DMS 273 (cell line): Measurements from ENCODE around the gene SPATA16.
A peak's percentile ranks its signal among the peaks of the same experiment; 100 is the strongest.

ENCODE experiments used
- DNase-seq: peaks from one replicate; lab custom pipeline; 2025; ENCODE audit not compliant: unreplicated experiment; lab: John Stamatoyannopoulos, UW

The SPATA16 gene

DNA sequence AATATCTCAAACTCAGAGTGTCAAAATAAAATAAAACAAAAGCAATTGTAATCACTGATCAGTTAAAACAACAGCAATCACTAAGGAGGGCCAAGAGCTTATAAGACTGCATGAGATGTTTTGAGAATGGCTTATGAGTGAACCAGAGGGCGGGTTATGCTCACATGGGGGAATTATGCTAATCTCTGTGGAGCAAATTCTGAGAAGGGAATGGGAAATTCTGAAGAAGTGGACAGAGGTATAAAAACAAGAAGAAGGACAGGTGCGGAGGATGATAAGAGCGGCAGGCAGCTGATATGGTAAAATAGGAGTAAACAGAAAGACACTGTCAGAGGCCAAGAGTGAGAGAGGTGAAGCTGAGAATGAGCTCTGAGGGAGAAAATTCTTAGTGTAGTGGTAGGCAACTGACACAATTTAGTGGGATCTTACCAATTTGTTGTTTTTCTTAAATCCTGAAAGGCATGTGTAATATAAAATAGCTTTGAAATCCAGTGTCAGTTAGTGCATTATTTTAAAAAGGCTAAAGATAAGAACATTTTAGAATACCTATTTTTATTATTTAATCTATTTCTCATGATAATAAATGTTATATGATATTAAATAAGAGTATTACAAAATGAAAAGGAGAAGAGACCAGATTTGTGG, 133.8 kb downstream of the SPATA16 start:
- DNase-seq = no peak

DNA sequence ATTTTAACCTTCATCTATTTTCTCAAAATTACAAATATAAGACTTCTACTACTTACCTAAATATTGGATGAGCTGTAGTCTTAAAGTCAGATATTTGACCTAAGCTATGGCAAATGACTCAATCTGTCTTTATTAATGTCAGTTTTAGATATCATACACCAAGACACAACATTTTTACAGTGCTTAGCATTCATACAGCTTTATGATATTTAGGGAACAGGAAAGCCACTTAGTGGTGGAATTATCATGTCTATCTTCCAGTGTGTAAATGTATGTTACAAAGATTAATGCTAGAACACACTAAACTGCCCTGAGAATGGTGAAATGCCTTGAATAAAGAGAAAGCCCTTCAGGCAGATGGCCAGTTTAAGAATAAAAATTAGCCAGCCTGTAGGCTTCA, 135.0 kb downstream of the SPATA16 start:
- no peak for DNase-seq

DNA sequence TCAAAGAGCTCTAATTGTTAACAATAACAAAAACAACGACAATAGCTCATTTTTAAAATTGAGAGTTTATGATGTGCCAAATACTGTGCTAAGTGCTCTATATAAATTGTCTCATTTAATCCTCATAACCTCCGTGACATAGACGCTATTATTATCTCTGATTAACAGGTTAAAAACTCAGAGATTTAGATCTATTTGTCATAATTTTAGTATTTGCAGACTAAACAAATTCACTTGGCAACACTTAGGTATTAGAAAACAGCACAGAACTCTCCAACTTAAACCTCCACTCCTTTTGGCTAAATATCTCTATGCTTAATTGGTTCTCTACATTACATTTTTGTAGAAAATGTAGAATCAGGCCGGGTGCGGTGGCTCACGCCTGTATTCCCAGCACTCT, 136.4 kb downstream of the SPATA16 start:
- no peak for DNase-seq

DNA sequence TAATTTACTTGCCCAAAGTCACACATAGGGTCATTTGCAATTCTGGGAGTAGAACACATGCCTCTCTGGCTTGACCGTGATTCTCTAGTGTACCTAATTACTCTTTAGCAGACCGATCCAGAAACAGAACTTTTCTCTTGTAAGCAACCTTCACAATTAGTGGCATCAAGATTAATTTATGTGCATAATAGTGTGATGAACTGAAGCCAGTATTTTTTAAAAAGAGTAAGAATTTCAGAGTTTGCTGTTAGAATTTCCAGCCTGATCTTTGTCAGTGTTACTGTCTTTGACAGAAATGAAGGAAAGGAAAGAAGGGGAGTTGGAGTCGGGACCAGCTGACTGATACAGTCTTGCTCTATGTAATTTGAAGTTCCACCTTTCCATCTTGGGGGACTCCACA, 137.1 kb downstream of the SPATA16 start:
- no peak for DNase-seq

DNA sequence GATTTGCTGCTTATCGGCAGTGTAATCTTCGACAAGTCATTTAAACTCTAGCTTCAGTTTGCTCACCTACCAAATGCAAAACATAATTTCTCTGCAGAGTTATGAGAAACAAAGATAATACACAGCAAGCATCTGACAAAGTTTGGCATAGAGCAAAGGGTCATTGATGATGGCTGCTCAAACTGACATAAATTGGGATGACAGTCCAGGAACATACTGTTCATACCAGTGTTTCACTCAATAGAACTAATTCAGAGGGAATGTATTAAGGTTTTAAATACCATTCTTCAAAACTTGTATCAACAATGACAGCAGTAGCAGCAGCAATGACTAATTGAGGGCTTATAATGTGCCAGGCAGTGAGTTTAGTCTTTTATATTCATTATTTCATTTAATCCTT, 137.6 kb downstream of the SPATA16 start:
- DNase-seq = no peak

DNA sequence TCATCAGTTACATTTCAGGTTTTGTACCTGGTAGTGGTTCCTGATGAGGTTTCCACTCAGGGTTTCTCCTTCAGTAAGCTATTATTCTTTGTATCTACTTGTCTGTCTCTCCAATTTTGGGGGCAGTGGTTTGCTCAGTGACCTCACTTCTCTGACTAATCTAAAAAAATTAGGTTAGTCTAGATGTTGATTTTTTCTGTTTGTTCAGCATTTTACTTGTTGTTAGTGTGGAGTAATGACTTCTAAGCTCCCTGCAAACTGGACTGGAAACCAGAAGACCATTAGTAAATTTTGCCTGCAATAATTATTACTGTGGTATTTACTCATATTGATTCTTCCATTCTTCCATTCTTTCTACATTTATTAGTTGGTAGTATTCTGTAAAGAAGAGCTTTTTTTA, 139.4 kb downstream of the SPATA16 start:
- no peak for DNase-seq

DNA sequence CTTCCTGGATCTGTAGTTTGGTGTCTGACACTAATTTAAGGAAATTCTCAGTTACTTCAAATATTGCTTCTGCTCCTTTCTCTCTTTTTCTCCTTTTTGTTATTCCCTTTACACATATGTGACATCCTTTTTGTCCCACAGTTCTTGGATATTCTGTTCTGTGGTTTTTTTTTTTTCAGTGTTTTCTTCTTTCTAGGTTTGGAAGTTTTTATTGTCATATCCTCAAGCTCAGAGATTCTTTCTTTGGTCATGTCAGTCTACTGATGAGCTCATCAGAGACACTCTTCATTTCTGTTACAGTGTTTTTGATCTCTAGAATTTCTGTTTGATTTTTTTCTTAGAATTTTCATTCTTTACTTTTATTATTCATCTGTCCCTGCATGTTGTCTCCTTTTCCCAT, 140.5 kb downstream of the SPATA16 start:
- no peak for DNase-seq

DNA sequence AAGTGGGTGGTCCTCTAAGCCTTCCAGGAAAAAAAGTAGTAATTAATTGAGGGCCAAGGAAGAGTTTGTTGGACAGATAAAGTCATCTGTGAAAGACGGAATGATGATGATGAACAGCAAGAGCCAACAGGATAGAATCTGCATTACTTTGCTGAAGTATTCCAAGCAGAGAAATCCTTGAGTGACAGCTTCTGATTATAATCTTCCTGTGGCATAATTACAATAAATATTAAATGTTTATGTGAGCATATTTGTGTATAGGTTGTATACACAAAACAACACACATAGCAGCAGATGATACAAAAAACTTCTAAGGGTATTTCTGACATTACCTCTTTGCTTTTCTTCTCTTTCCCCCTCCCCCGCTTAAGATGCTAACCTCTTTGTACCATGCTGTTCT, 147.6 kb downstream of the SPATA16 start:
- DNase-seq = no peak

DNA sequence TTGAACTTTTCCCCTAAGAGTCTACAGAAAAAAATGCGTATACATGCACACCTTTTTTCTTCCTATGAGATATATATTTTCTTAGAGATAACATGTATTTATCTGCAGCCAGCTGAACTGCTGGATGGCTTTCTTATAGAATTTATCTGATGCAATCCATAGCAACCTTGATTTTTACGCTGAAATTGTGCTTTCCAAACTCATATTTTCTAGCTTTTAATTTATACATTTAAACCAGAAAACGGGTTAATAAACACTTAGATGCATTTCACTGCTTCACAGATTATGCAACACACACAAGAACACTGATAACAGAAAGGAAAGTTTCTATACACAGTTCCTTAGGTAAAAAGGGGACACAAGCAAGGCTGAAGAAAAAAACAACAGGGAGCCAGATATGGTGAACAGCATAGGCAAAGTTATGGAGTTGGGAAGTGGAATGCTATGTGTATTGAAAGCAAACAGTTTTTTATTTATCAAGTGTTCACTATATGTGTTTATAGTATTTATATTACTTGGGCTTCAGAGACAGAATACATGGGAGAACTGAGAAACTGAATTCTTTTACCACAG, 149.5 kb downstream of the SPATA16 start:
- DNase-seq = no peak

DNA sequence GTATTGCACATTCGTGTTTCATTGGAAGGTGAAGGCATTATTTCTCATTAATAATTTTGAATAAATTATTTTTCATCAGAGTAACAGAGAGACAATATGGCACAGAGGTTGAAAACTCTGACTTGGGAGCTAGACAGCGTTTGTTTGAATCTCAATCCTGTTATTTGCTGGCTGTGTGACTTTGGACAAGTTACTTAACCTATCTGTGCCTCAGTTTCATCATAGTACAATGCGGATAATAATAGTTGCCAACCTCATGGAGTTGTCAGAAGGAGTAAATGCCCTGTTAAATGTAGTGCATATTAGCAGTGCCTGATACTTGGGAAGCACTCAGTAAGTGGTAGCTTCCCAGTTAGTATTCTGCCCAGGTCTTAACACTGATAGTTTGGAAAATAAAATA, 151.7 kb downstream of the SPATA16 start:
- no peak for DNase-seq

DNA sequence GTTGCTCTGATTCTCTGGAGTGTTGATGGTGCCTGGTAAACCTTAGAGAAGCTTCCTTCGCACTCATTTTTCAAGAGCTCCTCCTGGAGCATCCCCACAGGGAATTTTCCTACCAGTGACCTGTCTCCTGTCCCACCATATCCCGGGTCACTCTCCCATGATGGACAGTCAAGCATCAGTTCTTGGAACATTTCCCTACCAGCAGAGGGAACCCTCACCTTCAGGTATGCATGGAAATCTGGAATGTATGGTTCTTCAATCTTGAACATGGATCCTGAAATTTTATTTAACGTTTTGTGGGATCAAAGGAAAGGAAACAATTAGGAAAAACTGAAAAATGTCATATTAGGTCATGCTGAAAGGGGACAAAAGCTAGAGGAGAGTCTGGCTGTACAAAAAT, 153.8 kb downstream of the SPATA16 start:
- DNase-seq = peak; percentile 43

DNA sequence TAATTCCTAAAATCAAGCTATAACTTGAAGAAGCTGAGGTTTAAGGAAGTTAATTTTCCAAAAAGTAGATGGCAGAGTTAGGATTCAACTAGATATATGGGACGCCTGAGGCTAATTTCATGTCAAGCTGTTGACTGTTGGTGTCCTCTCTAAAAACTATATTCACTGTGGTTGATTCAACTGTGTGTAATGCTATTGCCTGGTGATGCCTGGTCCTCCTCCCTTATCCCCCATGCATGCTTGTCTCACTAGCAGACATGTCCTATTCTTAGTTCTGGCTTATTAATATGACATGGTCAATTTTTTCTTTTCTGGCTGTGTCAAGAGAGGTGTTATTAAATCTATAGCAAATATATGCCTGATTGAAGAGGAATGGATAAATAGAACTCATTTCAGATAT, 156.1 kb downstream of the SPATA16 start:
- no peak for DNase-seq

DNA sequence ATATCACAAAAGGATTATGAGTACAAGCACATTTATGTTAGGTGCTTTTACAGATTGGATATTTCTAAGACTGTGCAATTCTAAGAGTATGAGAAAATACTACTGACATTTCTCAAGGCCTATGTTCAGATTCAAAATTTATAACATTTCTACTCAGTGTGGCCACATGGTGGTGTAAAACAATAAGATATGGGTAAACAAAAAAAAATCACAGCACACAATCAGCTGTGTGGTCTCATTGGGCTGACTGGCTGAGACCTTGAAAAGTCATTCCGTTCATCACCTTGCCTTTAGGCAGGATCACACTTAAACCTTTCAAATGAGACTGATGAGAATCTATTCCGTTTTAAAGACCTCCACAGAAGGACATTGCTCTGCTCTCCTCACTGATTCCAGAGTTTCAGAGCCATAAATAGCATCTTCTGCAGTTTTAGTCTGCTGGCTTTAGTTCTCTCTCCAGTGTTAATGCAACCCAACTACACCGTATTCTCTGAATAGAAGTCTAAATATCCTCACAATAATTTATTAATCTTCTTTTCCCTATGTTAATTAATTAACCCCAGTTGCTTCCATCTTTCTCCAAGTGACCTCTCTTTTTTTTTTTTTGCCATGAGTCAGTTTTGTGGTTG, 158.2 kb downstream of the SPATA16 start:
- DNase-seq = peak; percentile 22

DNA sequence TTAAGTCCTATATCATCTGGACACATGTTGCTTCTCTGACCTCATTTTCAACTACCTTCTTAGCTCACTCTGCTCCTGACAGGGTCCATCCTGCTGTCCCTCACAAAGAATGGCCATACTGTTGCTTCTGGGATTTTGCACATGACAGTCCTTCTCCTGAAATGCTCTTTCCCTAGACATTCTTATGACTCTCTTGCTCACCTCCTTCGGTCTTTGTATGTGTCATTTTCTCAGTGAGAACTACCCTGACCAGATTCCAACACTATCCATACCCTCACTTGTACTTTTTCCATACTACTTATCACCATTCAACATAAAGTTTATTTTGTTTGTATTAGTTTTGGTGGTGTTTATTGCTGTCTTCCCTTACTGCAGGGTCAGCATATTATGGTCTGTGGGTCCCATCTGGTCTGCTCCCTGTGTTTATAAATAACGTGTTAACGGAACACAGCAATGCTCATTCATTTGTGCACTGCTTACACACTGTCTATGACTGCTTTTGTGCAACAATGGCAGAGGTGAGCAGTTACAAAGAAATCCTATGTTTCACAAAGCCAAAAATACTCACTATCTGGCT, 159.5 kb downstream of the SPATA16 start:
- no peak for DNase-seq

DNA sequence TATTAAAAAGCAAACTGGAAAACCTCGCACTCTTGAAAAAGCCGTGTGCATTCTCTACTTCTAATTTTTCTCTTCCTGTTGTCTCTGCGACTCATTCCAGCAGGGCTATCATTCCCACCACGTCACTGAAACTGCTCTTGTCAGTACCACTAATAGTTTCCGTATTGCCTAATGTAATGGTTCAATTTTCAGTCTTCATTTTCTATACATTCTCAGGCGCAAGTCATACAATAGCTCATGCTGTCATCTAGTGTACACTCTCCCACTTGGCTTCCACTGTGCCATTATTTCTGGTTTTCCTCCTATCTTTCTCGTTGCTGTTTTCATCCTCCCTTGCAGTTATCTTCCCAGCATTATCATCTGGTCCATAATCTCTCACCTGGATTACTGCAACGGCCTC, 160.2 kb downstream of the SPATA16 start:
- no peak for DNase-seq

DNA sequence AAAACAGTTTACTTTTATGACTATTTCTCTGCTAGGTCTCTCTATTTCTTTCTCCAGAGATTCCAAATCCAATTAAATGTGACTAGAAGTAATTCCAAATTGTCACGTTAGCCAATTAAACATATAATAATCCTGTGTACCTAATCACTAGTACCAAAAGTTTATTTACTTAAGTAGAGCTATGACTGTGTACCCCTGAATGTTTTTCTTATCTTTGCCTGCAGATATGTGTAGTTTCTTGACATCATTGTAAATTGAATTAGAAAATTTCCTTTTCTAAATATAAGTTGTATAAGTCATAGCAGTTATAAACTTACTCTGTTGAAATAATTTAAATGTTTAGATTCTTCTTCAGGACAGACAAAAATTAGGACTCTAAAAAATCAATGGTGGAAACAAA, 163.3 kb downstream of the SPATA16 start:
- DNase-seq = no peak

DNA sequence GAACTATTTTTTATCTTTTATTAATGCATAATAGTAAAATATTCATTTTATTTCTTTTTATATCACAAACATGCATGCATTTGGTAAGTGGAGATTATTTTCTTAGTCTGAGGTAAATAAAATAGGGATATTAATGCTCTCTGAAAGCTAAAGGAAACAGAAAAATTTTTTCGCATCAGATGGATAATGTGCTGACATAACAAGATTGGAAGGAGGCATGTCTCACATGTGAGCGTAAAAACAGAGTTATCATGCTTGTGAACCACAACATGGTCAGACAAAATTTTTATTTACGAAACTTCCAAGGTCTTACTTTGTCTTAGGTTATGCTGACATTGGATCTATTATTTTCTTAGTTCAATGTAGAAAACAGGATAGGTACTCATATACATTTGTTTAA, 166.1 kb downstream of the SPATA16 start:
- DNase-seq = no peak

DNA sequence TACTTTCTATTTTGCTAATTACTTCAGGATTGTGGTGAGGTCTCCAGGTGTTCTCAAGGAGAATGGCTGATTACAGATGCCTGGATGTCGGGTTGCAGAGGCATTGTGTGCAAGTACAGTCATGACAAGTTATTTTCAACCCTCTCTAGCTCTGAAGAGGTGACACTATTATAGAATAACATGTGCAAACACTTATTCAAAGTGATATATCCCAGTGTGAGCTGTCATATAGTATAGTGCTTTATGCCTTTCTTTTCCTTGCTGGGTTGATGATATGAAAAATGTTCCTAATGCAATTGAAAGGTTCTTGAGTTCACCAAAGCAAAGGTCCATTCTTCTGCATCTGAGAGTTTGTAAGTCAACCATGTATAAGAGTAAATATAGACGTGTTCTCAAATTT, 167.2 kb downstream of the SPATA16 start:
- DNase-seq = no peak

DNA sequence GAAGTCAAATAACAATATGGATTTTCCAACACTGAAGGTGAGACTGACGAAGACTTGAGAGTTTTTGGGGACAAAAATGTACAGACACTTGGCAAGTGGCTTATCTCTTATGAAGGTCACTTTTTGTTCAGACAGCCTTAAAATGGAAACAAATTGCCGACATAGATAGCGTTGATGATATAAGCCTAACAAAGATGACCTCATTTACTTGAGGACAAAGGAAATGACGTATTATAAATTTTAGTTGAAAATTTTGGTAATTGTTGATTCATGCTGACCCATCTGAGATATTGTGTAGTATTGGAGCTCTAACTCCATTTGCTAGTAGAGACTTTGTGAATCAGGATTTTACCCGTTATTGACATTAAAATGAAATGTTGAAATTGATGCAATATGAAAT, 168.3 kb downstream of the SPATA16 start:
- no peak for DNase-seq

DNA sequence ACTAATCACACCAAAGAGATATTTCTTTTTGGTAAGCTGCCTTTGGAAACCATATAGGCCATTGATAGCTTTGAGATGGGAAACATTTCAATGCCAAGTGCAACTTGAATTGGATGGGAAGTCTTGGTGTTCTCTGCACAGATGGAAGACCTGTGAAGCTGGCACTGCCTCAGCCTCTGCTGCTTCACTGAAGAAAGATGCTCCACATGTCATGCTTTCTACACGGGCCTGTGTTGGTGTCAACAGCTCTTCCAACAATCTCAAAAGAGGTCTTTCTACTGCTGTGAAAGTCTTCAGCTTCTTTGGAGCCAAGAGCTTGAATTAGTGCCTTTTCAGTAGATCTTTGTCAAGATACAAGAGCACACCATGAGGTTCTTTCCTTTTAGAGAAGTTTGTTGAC, 169.0 kb downstream of the SPATA16 start:
- no peak for DNase-seq

DNA sequence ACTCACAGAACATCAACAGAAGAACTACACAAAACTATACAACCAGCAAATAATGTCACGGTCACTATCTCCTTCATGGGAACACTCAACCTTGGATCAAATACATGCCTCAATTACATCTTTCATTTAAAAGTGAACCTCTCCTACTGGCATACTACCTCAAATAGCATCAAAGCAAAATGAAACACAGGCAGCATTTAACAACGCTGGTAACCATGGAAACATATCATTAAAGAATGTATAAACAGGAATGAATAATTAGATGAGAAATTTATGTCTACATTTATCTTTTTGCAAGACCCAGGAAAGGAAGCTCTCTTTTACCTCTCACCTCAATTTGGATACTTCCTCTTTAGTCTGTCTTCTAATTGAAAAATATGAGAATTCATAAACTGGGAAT, 172.4 kb downstream of the SPATA16 start:
- DNase-seq = no peak

DNA sequence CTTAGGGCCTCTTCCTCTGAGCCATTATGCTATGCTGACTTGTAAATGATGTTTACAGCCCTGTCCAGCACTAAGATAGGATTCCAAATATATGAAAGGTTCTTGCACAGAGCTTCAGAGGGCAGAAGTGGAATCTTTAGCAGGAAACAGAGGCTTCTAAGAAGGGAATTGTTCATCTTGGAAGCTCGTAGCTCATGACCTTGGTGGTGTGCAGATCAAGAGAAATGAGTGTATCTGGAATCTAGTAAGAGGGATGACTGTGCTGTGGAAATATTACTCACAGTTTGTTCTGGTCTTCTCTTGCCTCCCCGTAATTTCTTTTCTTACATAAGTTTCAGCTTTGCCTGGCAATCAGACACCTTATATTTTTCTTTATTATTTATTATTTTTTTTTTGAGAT, 175.8 kb downstream of the SPATA16 start:
- DNase-seq = no peak
